HG03135 (cell line): Measurements from ENCODE around the gene VPS37C.
"Not testable (repeated sequence)": the region's sequence is repeated elsewhere in the genome, so short reads cannot be mapped to it uniquely, and the experiment has no call there.

Source experiments
- ATAC-seq: cut with Tn5 transposase; IDR thresholded peaks from one replicate; pipeline ENCODE4 v1.9.1; 2021; ENCODE audit warnings: mild to moderate bottlenecking, moderate library complexity; ENCODE audit not compliant: unreplicated experiment

VPS37C gene

GRCh38 chr11:61176446-61176845 is 15.2 kb upstream of the VPS37C start:
- no peak for ATAC-seq

- ATAC-seq: no peak
Observed at GRCh38 chr11:61174949-61175348, 13.7 kb upstream of the VPS37C start.

GRCh38 chr11:61174273-61174672 is 13.0 kb upstream of the VPS37C start:
- ATAC-seq: no peak

- ATAC-seq: no peak
Observed at GRCh38 chr11:61173456-61173855, 12.2 kb upstream of the VPS37C start.

- ATAC-seq: no peak
Observed at GRCh38 chr11:61172888-61173287, 11.7 kb upstream of the VPS37C start.

GRCh38 chr11:61172356-61172755 is 11.1 kb upstream of the VPS37C start:
- ATAC-seq: no peak

- no peak for ATAC-seq
Observed at GRCh38 chr11:61171907-61172306, 10.7 kb upstream of the VPS37C start.

- no peak for ATAC-seq
Observed at GRCh38 chr11:61170566-61170965, 9.3 kb upstream of the VPS37C start.

GRCh38 chr11:61168800-61169199 is 7.6 kb upstream of the VPS37C start:
- no peak for ATAC-seq

GRCh38 chr11:61168042-61168688 is 6.9 kb upstream of the VPS37C start:
- ATAC-seq: no peak

GRCh38 chr11:61166331-61166730 is 5.1 kb upstream of the VPS37C start:
- not testable (repeated sequence) for ATAC-seq

- ATAC-seq: not testable (repeated sequence)
Observed at GRCh38 chr11:61165785-61166184, 4.6 kb upstream of the VPS37C start.

GRCh38 chr11:61164606-61165424 is 3.6 kb upstream of the VPS37C start:
- no peak for ATAC-seq

GRCh38 chr11:61163714-61164605 is 2.7 kb upstream of the VPS37C start:
- no peak for ATAC-seq

- ATAC-seq: no peak
Observed at GRCh38 chr11:61163021-61163420, 1.8 kb upstream of the VPS37C start.

GRCh38 chr11:61162092-61162941 is 1.1 kb upstream of the VPS37C start:
- ATAC-seq: no peak

- no peak for ATAC-seq
Observed at GRCh38 chr11:61160487-61161189, 588 bp downstream of the VPS37C start.

GRCh38 chr11:61158691-61159381 is 2.4 kb downstream of the VPS37C start:
- ATAC-seq: no peak

GRCh38 chr11:61157743-61158142 is 3.5 kb downstream of the VPS37C start:
- no peak for ATAC-seq
